SK-N-SH treated with all-trans-retinoic acid at 6 μM for 48 hours (cell line): Measurements from ENCODE around the gene IDUA.

Experiments used
- ATAC-seq: fragments of 200-7000 bp; cut with Tn5 transposase; 3 replicates; pipeline ENCODE4 v1.9.1; 2020; ENCODE audit warnings: mild to moderate bottlenecking, moderate library complexity
- ARNTL ChIP-seq: fragments of 450-650 bp; formaldehyde crosslinking; IDR thresholded peaks from 2 replicates; pipeline ENCODE4 v1.5.0; 2020; ENCODE audit warnings: low read depth, mild to moderate bottlenecking, moderate library complexity, borderline replicate concordance
- BACH2 ChIP-seq: fragments of 250-450 bp; sonication (Bioruptor Pico); IDR thresholded peaks from 2 replicates; pipeline ENCODE4 v1.9.0; 2021; ENCODE audit warnings: mild to moderate bottlenecking, borderline replicate concordance
- CREB5 ChIP-seq: fragments of 250-450 bp; sonication (Bioruptor Pico); IDR thresholded peaks from 2 replicates; pipeline ENCODE4 v1.5.1; 2020; ENCODE audit warnings: low read depth, mild to moderate bottlenecking, moderate library complexity
- CSDC2 ChIP-seq: fragments of 250-450 bp; sonication (Bioruptor Pico); IDR thresholded peaks from 2 replicates; pipeline ENCODE4 v1.5.0; 2020; ENCODE audit warnings: mild to moderate bottlenecking, moderate library complexity
- CSRNP3 ChIP-seq: fragments of 250-450 bp; sonication (Bioruptor Pico); IDR thresholded peaks from 2 replicates; pipeline ENCODE4 v1.5.1; 2021; ENCODE audit warnings: mild to moderate bottlenecking, moderate library complexity
- ESRRG ChIP-seq: fragments of 250-450 bp; sonication (Bioruptor Pico); IDR thresholded peaks from 2 replicates; pipeline ENCODE4 v1.6.1; 2021; ENCODE audit warnings: mild to moderate bottlenecking
- ISL1 ChIP-seq: fragments of 250-450 bp; sonication (Bioruptor Pico); IDR thresholded peaks from 2 replicates; pipeline ENCODE4 v2.1.2; 2022; ENCODE audit warnings: mild to moderate bottlenecking, moderate library complexity
- OSR1 ChIP-seq: fragments of 250-450 bp; sonication (Bioruptor Pico); IDR thresholded peaks from 2 replicates; pipeline ENCODE4 v1.8.0; 2022; ENCODE audit warnings: moderate library complexity, mild to moderate bottlenecking, inconsistent platforms
- PATZ1 ChIP-seq: fragments of 250-450 bp; sonication (Bioruptor Pico); IDR thresholded peaks from 2 replicates; pipeline ENCODE4 v1.8.0; 2020; ENCODE audit warnings: mild to moderate bottlenecking, moderate library complexity, borderline replicate concordance
- PPARA ChIP-seq: fragments of 250-450 bp; sonication (Bioruptor Pico); IDR thresholded peaks from 2 replicates; pipeline ENCODE4 v1.5.0; 2020; ENCODE audit warnings: mild to moderate bottlenecking, borderline replicate concordance
- RARB ChIP-seq: fragments of 250-450 bp; sonication (Bioruptor Pico); IDR thresholded peaks from 2 replicates; pipeline ENCODE4 v1.8.0; 2021; ENCODE audit warnings: mild to moderate bottlenecking, moderate library complexity
- SNAI2 ChIP-seq: fragments of 250-450 bp; sonication (Bioruptor Pico); IDR thresholded peaks from 2 replicates; pipeline ENCODE4 v1.5.0; 2020; ENCODE audit warnings: mild to moderate bottlenecking, moderate library complexity
- TCF4 ChIP-seq: fragments of 250-450 bp; sonication (Bioruptor Pico); IDR thresholded peaks from 2 replicates; pipeline ENCODE4 v1.8.0; 2021; ENCODE audit warnings: mild to moderate bottlenecking, moderate library complexity, borderline replicate concordance
- TOX ChIP-seq: fragments of 250-450 bp; sonication (Bioruptor Pico); IDR thresholded peaks from 2 replicates; pipeline ENCODE4 v1.8.0; 2021; ENCODE audit warnings: mild to moderate bottlenecking, moderate library complexity, borderline replicate concordance
- ZC3H10 ChIP-seq: fragments of 250-450 bp; sonication (Bioruptor Pico); IDR thresholded peaks from 2 replicates; pipeline ENCODE4 v1.5.1; 2021; ENCODE audit warnings: mild to moderate bottlenecking, moderate library complexity
- ZFP3 ChIP-seq: fragments of 250-450 bp; sonication (Bioruptor Pico); IDR thresholded peaks from 2 replicates; pipeline ENCODE4 v1.5.0; 2020; ENCODE audit warnings: mild to moderate bottlenecking, moderate library complexity
- ZFP30 ChIP-seq: fragments of 450-650 bp; formaldehyde crosslinking; IDR thresholded peaks from 2 replicates; pipeline ENCODE4 v1.5.0; 2022; ENCODE audit warnings: mild to moderate bottlenecking, moderate library complexity
- ZNF565 ChIP-seq: fragments of 450-650 bp; formaldehyde crosslinking; conservative IDR thresholded peaks from 2 replicates; pipeline ENCODE4 v1.5.0; 2020; ENCODE audit warnings: low read depth, mild to moderate bottlenecking, moderate library complexity
- ZNF70 ChIP-seq: fragments of 450-650 bp; formaldehyde crosslinking; IDR thresholded peaks from 2 replicates; pipeline ENCODE4 v1.5.0; 2020; ENCODE audit warnings: mild to moderate bottlenecking, moderate library complexity
- ZNF8 ChIP-seq: fragments of 450-650 bp; formaldehyde crosslinking; IDR thresholded peaks from 2 replicates; pipeline ENCODE4 v1.5.0; 2020; ENCODE audit warnings: mild to moderate bottlenecking, moderate library complexity
- TF ChIP-seq, protein P1 (sequence below): fragments of 250-450 bp; sonication (Bioruptor Pico); IDR thresholded peaks from 2 replicates; pipeline ENCODE4 v1.8.0; 2021; ENCODE audit warnings: low read depth, mild to moderate bottlenecking, moderate library complexity, borderline replicate concordance
- TF ChIP-seq, protein P2 (sequence below): fragments of 250-450 bp; sonication (Bioruptor Pico); IDR thresholded peaks from 2 replicates; pipeline ENCODE4 v1.5.0; 2020; ENCODE audit warnings: mild to moderate bottlenecking, moderate library complexity

The IDUA gene

DNA sequence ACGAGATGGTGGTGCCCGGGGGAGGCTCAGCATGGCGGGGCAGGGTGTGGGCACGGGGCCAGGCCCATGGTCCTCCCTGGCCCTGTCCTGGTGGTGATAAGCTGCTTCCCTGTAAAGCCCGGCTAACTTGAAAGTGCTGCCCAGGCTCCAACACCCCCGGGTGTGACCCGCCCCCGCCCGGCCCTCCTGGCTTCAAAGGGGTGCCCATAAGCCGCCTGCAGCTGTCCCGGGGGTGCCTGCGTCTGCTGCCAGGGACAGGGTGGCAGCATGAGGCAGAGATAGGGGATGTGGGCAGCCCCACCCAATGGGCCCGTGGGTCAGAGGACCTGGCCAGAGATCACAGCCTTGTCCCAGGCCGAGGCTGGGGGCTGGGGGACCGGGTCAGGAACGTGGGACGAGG lies 42.7 kb downstream of the IDUA start:
- ATAC-seq, result no peak
- TF ChIP-seq CSRNP3 (CRISPR knock-in tag), result no peak
- no peak for TF ChIP-seq ZNF565 (CRISPR knock-in tag)
- no peak for TF ChIP-seq ZFP30 (CRISPR knock-in tag)
- TF ChIP-seq PPARA, result no peak
- no peak for TF ChIP-seq PATZ1 (CRISPR knock-in tag)
- TF ChIP-seq, protein P1, sequence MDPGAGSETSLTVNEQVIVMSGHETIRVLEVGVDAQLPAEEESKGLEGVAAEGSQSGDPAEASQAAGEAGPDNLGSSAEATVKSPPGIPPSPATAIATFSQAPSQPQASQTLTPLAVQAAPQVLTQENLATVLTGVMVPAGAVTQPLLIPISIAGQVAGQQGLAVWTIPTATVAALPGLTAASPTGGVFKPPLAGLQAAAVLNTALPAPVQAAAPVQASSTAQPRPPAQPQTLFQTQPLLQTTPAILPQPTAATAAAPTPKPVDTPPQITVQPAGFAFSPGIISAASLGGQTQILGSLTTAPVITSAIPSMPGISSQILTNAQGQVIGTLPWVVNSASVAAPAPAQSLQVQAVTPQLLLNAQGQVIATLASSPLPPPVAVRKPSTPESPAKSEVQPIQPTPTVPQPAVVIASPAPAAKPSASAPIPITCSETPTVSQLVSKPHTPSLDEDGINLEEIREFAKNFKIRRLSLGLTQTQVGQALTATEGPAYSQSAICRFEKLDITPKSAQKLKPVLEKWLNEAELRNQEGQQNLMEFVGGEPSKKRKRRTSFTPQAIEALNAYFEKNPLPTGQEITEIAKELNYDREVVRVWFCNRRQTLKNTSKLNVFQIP (CRISPR knock-in tag), result no peak
- no peak for TF ChIP-seq ARNTL (CRISPR knock-in tag)
- TF ChIP-seq RARB (CRISPR knock-in tag), result no peak
- no peak for TF ChIP-seq ZFP3
- no peak for TF ChIP-seq ESRRG
- no peak for TF ChIP-seq TOX (CRISPR knock-in tag)
- no peak for TF ChIP-seq ZC3H10 (CRISPR knock-in tag)
- no peak for TF ChIP-seq TCF4 (CRISPR knock-in tag)
- no peak for TF ChIP-seq CSDC2 (CRISPR knock-in tag)
- TF ChIP-seq SNAI2 (CRISPR knock-in tag), result no peak
- TF ChIP-seq ZNF70 (CRISPR knock-in tag), result no peak
- no peak for TF ChIP-seq ISL1 (CRISPR knock-in tag)
- TF ChIP-seq, protein P2, sequence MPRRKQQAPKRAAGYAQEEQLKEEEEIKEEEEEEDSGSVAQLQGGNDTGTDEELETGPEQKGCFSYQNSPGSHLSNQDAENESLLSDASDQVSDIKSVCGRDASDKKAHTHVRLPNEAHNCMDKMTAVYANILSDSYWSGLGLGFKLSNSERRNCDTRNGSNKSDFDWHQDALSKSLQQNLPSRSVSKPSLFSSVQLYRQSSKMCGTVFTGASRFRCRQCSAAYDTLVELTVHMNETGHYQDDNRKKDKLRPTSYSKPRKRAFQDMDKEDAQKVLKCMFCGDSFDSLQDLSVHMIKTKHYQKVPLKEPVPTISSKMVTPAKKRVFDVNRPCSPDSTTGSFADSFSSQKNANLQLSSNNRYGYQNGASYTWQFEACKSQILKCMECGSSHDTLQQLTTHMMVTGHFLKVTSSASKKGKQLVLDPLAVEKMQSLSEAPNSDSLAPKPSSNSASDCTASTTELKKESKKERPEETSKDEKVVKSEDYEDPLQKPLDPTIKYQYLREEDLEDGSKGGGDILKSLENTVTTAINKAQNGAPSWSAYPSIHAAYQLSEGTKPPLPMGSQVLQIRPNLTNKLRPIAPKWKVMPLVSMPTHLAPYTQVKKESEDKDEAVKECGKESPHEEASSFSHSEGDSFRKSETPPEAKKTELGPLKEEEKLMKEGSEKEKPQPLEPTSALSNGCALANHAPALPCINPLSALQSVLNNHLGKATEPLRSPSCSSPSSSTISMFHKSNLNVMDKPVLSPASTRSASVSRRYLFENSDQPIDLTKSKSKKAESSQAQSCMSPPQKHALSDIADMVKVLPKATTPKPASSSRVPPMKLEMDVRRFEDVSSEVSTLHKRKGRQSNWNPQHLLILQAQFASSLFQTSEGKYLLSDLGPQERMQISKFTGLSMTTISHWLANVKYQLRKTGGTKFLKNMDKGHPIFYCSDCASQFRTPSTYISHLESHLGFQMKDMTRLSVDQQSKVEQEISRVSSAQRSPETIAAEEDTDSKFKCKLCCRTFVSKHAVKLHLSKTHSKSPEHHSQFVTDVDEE (CRISPR knock-in tag), result no peak

DNA sequence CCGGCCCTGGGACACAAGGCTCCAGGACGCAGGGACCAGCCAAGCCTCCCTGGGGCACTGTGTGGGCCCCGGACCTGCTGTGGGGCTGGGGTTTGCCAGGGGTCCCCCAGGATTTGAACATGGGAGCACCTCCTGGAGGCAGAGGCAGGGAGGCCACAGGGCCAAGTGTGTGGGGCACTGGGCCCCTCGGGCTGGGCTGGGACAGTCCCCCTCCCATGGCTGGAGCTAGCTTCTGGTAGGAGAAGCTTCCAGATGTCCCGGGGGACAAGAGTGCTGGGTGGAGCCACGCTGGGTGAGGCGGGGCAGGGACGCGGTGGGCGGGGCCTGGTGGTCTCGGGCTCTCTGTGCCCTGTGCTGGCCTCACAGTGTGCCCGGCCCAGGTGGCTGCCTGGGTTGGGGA lies 43.2 kb downstream of the IDUA start:
- peak; percentile 7; the same call in 1 of the 3 replicates for ATAC-seq
- TF ChIP-seq TCF4 (CRISPR knock-in tag) (no peak), SNAI2 (CRISPR knock-in tag) (no peak), ZNF70 (CRISPR knock-in tag) (no peak), PATZ1 (CRISPR knock-in tag) (no peak), ZNF8 (CRISPR knock-in tag) (no peak), CSDC2 (CRISPR knock-in tag) (no peak), TOX (CRISPR knock-in tag) (no peak), CSRNP3 (CRISPR knock-in tag) (no peak), OSR1 (CRISPR knock-in tag) (no peak), RARB (CRISPR knock-in tag) (no peak), CREB5 (no peak), BACH2 (CRISPR knock-in tag) (no peak), ZFP30 (CRISPR knock-in tag) (no peak)
- TF ChIP-seq, protein P1 (CRISPR knock-in tag), result no peak
- TF ChIP-seq, protein P2 (CRISPR knock-in tag), result no peak
